HL-60/S4 treated with retinoic acid at 250 ng/mL for 4 days and 3 days (cell line): ENCODE measurements around the gene PSEN1.

Experiments
- in situ Hi-C: fragments of 300-500 bp; cut with MboI; formaldehyde crosslinking; loops from 2 replicates; pipeline ENCODE4 v1.7.0; 2022; ENCODE audit warnings: low sequenced_read_pairs

PSEN1 gene

GRCh38 chr14:73237786-73238423 is 101.6 kb downstream of the PSEN1 start:
- in situ Hi-C loops, result no loop called here

GRCh38 chr14:73238424-73238852 is 102.1 kb downstream of the PSEN1 start:
- in situ Hi-C loops, result no loop called here

GRCh38 chr14:73238941-73239340 is 102.6 kb downstream of the PSEN1 start:
- in situ Hi-C loops, result no loop called here

GRCh38 chr14:73239393-73240241 is 103.3 kb downstream of the PSEN1 start:
- in situ Hi-C loops, result no loop called here

GRCh38 chr14:73240816-73241480 is 104.6 kb downstream of the PSEN1 start:
- in situ Hi-C loops, result no loop called here

GRCh38 chr14:73241481-73242165 is 105.3 kb downstream of the PSEN1 start:
- in situ Hi-C loops, result no loop called here

- in situ Hi-C loops, result no loop called here
These were observed 106.1 kb downstream of the PSEN1 start for GRCh38 chr14:73242357-73242901.

GRCh38 chr14:73243341-73243740 is 107.0 kb downstream of the PSEN1 start:
- in situ Hi-C loops, result no loop called here

- in situ Hi-C loops, result no loop called here
These were observed 107.4 kb downstream of the PSEN1 start for GRCh38 chr14:73243748-73244147.

GRCh38 chr14:73244541-73245290 is 108.4 kb downstream of the PSEN1 start:
- in situ Hi-C loops, result no loop called here

GRCh38 chr14:73245480-73246325 is 109.4 kb downstream of the PSEN1 start:
- in situ Hi-C loops, result no loop called here

- in situ Hi-C loops, result no loop called here
These were observed 110.3 kb downstream of the PSEN1 start for GRCh38 chr14:73246387-73247150.

- in situ Hi-C loops, result no loop called here
These were observed 112.0 kb downstream of the PSEN1 start for GRCh38 chr14:73248108-73248868.

- in situ Hi-C loops, result no loop called here
These were observed 112.8 kb downstream of the PSEN1 start for GRCh38 chr14:73249108-73249507.

- in situ Hi-C loops, result no loop called here
These were observed 113.4 kb downstream of the PSEN1 start for GRCh38 chr14:73249564-73250316.

GRCh38 chr14:73250317-73250713 is 114.0 kb downstream of the PSEN1 start:
- in situ Hi-C loops, result no loop called here
